ENCODE results near the gene ISG20L2.

DNA sequence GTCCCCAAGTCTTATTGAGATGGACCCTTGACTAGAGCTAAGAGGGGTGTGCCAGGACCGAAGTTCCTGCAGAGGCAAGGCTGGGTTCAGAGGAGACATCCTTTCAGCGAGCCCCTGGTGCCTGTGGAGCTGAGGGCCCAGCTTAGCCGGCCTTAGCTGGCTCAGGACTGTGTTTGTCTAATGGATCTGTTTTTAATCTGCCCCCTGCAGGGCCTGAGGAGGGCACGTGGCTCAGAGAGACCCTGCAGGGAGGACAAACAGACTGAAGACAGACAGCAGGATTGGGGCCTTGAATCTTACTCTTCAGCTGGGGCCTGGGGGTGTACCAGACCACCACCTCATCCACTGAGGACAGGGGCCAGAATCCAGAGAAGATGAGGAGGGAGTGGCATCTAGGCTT, 24.8 kb downstream of the ISG20L2 start:
- TF ChIP-seq, protein P1, sequence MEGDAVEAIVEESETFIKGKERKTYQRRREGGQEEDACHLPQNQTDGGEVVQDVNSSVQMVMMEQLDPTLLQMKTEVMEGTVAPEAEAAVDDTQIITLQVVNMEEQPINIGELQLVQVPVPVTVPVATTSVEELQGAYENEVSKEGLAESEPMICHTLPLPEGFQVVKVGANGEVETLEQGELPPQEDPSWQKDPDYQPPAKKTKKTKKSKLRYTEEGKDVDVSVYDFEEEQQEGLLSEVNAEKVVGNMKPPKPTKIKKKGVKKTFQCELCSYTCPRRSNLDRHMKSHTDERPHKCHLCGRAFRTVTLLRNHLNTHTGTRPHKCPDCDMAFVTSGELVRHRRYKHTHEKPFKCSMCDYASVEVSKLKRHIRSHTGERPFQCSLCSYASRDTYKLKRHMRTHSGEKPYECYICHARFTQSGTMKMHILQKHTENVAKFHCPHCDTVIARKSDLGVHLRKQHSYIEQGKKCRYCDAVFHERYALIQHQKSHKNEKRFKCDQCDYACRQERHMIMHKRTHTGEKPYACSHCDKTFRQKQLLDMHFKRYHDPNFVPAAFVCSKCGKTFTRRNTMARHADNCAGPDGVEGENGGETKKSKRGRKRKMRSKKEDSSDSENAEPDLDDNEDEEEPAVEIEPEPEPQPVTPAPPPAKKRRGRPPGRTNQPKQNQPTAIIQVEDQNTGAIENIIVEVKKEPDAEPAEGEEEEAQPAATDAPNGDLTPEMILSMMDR (IDR thresholded peaks at IDR 0.05) = no peak
- no peak for TF ChIP-seq POLR2AphosphoS5 (IDR thresholded peaks at IDR 0.05)

Measured in prostate gland (tissue), 2 donors.